SK-N-SH (cell line): ENCODE data around the gene INF2. TPM values are rescaled to one million over a fixed set of nuclear protein-coding genes. Genes with fewer than 3 reads are reported as not detected.

ENCODE experiments used
- CTCF ChIA-PET: fragments of 300-600, 350-600 bp; formaldehyde crosslinking; extraction: SDS; loops from one replicate; lab custom pipeline; 2021; lab: Yijun Ruan, JAX
- POLR2A ChIA-PET: fragments of 350-600 bp; sonication (Branson Sonifier 250); formaldehyde crosslinking; extraction: SDS; loops from one replicate; lab custom pipeline; 2020; ENCODE audit warnings: antibody characterized with exemption, inconsistent platforms; lab: Yijun Ruan, JAX
- DNase-seq: peaks from one replicate; pipeline ENCODE4 v3.0.0; 2012
- H2AFZ ChIP-seq: fragments of 200-600 bp; sonication (generic); 2 replicates; pipeline ENCODE4 v1.8.1; 2016; ENCODE audit warnings: antibody characterized with exemption, mild to moderate bottlenecking, low read depth
- H3F3A ChIP-seq: fragments of 200-600 bp; sonication (generic); replicated peaks from 2 replicates; pipeline ENCODE3; 2016; ENCODE audit warnings: antibody characterized with exemption, mild to moderate bottlenecking; ENCODE audit not compliant: insufficient read depth
- H3K27ac ChIP-seq, 2 experiments: fragments of 200-500 bp in 1 of 2; fragments of 200-600 bp in 1 of 2; sonication (Bioruptor generic) in 1 of 2; sonication (generic), shearing (Covaris generic) in 1 of 2; 2 replicates each; pipeline versions ENCODE4 v1.5.1 to v1.6.1; 2014 to 2016; ENCODE audit warnings: low read depth in 2 of 2, inconsistent platforms in 1 of 2, low read length in 1 of 2, mild to moderate bottlenecking in 1 of 2, mixed read lengths in 1 of 2
- H3K27me3 ChIP-seq: fragments of 200-600 bp; sonication (generic), shearing (Covaris generic); 2 replicates; pipeline ENCODE4 v1.6.1; 2016; ENCODE audit warnings: mixed run types; ENCODE audit not compliant: insufficient read depth
- H3K36me3 ChIP-seq, 2 experiments: fragments of 200-500 bp in 1 of 2; fragments of 200-600 bp in 1 of 2; sonication (Bioruptor generic) in 1 of 2; sonication (generic) in 1 of 2; replicated peaks in 1 of 2; 2 replicates each; pipeline versions ENCODE3 to v1.5.1; 2014 to 2016; ENCODE audit warnings: low read length in 1 of 2, mild to moderate bottlenecking in 1 of 2; ENCODE audit not compliant: insufficient read depth in 2 of 2, control insufficient read depth in 1 of 2
- H3K4me1 ChIP-seq, 2 experiments: fragments of 200-500 bp in 1 of 2; fragments of 200-600 bp in 1 of 2; sonication (Bioruptor generic) in 1 of 2; sonication (generic), shearing (Covaris generic) in 1 of 2; 2 replicates each; pipeline versions ENCODE4 v1.5.1 to v1.6.1; 2014 to 2016; ENCODE audit warnings: low read depth in 1 of 2, low read length in 1 of 2, mixed run types in 1 of 2; ENCODE audit not compliant: insufficient read depth in 2 of 2, control insufficient read depth in 1 of 2
- H3K4me2 ChIP-seq: fragments of 200-600 bp; sonication (generic), shearing (Covaris generic); 2 replicates; pipeline ENCODE4 v1.6.1; 2017; ENCODE audit warnings: mixed run types
- H3K4me3 ChIP-seq, 2 experiments: fragments of 200-500 bp in 1 of 2; fragments of 200-600 bp in 1 of 2; sonication (Bioruptor generic) in 1 of 2; sonication (generic), shearing (Covaris generic) in 1 of 2; 2 replicates each; pipeline versions ENCODE4 v1.5.1 to v1.8.1; 2014 to 2016; ENCODE audit warnings: low read depth in 2 of 2, inconsistent platforms in 1 of 2, low read length in 1 of 2, mild to moderate bottlenecking in 1 of 2, mixed read lengths in 1 of 2, moderate library complexity in 1 of 2
- H3K79me2 ChIP-seq: fragments of 200-600 bp; sonication (generic); 2 replicates; pipeline ENCODE4 v1.8.1; 2017; ENCODE audit warnings: mild to moderate bottlenecking; ENCODE audit not compliant: insufficient read depth
- H3K9ac ChIP-seq: fragments of 200-600 bp; sonication (generic); 2 replicates; pipeline ENCODE4 v1.6.1; 2017; ENCODE audit warnings: mixed run types
- H3K9me2 ChIP-seq: fragments of 200-600 bp; sonication (generic); 2 replicates; pipeline ENCODE4 v1.6.1; 2017; ENCODE audit warnings: mixed run types
- H3K9me3 ChIP-seq: fragments of 200-600 bp; sonication (generic); 2 replicates; pipeline ENCODE4 v1.6.1; 2017; ENCODE audit warnings: mixed run types, mild to moderate bottlenecking, moderate library complexity
- H4K20me1 ChIP-seq: fragments of 200-600 bp; sonication (generic); 2 replicates; pipeline ENCODE4 v1.6.1; 2017; ENCODE audit warnings: mild to moderate bottlenecking, mixed run types; ENCODE audit not compliant: insufficient read depth
- EP300 ChIP-seq, 2 experiments: IDR thresholded peaks; 2 replicates each; pipeline versions ENCODE4 v1.4.0 to v1.6.1; 2012; ENCODE audit warnings: borderline replicate concordance in 1 of 2, low read depth in 1 of 2, low read length in 1 of 2
- FOSL2 ChIP-seq: IDR thresholded peaks from 2 replicates; pipeline ENCODE4 v1.4.0; 2012; ENCODE audit warnings: low read depth, mild to moderate bottlenecking, moderate library complexity, borderline replicate concordance
- FOXJ3 ChIP-seq: sonication (generic); formaldehyde crosslinking; IDR thresholded peaks from 2 replicates; pipeline ENCODE4 v1.5.1; 2020; ENCODE audit warnings: mild to moderate bottlenecking, missing genetic modification reagents
- FOXM1 ChIP-seq: IDR thresholded peaks from 2 replicates; pipeline ENCODE4 v1.4.0; 2012; ENCODE audit warnings: low read depth, mild to moderate bottlenecking
- JUND ChIP-seq: IDR thresholded peaks from 2 replicates; pipeline ENCODE4 v1.4.0; 2012
- MEF2A ChIP-seq: IDR thresholded peaks from 2 replicates; pipeline ENCODE4 v1.4.0; 2012; ENCODE audit warnings: low read depth, borderline replicate concordance
- MXI1 ChIP-seq: IDR thresholded peaks from 2 replicates; pipeline ENCODE4 v1.6.1; 2012; ENCODE audit warnings: mild to moderate bottlenecking, low read depth, low read length, improper control_type of control experiment
- POLR2AphosphoS5 ChIP-seq: IDR thresholded peaks from 2 replicates; pipeline ENCODE4 v1.6.1; 2012; ENCODE audit warnings: low read depth, low read length
- RAD21 ChIP-seq: IDR thresholded peaks from 2 replicates; pipeline ENCODE4 v1.6.1; 2012; ENCODE audit warnings: mild to moderate bottlenecking, low read length
- RCOR1 ChIP-seq: fragments of 150-350 bp; IDR thresholded peaks from 2 replicates; pipeline ENCODE4 v1.6.1; 2017; ENCODE audit warnings: antibody characterized with exemption, low read length
- TAF1 ChIP-seq: IDR thresholded peaks from 2 replicates; pipeline ENCODE4 v1.6.1; 2012; ENCODE audit warnings: low read depth, mild to moderate bottlenecking, low read length, moderate library complexity, borderline replicate concordance
- YY1 ChIP-seq: IDR thresholded peaks from 2 replicates; pipeline ENCODE4 v1.4.0; 2012; ENCODE audit warnings: low read depth, mild to moderate bottlenecking
- WGBS: methylation state at CpG from one replicate; pipeline ENCODE4 v1.1.6; 2017; ENCODE audit warnings: low lambda C conversion rate; 5-methylcytosine and 5-hydroxymethylcytosine counted together
- polyA plus RNA-seq, 3 experiments: library from polyadenylated mRNA; depleted of rRNA; stranded (reverse); fragments of >200 nt; gene quantifications; 2 replicates each; pipeline ENCODE4 v1.2.3, GENCODE V29; 2012
- TF ChIP-seq, protein P1 (sequence below): fragments of 150-350 bp; IDR thresholded peaks from 2 replicates; pipeline ENCODE4 v1.6.1; 2017; ENCODE audit warnings: antibody characterized with exemption, low read length, low read depth, borderline replicate concordance
- TF ChIP-seq, protein P2 (sequence below): fragments of 200-600 bp; sonication (generic); IDR thresholded peaks from 2 replicates; pipeline ENCODE4 v1.6.1; 2017; ENCODE audit warnings: antibody characterized with exemption, mild to moderate bottlenecking, moderate library complexity
- TF ChIP-seq, protein P3 (sequence below): IDR thresholded peaks from 2 replicates; pipeline ENCODE4 v1.6.1; 2012; ENCODE audit warnings: mild to moderate bottlenecking, low read depth, low read length, moderate library complexity

Gene INF2
- polyA plus RNA-seq, 1 of the 3 experiments (the other 2 are of a cell fraction) = 32.5 TPM

DNA sequence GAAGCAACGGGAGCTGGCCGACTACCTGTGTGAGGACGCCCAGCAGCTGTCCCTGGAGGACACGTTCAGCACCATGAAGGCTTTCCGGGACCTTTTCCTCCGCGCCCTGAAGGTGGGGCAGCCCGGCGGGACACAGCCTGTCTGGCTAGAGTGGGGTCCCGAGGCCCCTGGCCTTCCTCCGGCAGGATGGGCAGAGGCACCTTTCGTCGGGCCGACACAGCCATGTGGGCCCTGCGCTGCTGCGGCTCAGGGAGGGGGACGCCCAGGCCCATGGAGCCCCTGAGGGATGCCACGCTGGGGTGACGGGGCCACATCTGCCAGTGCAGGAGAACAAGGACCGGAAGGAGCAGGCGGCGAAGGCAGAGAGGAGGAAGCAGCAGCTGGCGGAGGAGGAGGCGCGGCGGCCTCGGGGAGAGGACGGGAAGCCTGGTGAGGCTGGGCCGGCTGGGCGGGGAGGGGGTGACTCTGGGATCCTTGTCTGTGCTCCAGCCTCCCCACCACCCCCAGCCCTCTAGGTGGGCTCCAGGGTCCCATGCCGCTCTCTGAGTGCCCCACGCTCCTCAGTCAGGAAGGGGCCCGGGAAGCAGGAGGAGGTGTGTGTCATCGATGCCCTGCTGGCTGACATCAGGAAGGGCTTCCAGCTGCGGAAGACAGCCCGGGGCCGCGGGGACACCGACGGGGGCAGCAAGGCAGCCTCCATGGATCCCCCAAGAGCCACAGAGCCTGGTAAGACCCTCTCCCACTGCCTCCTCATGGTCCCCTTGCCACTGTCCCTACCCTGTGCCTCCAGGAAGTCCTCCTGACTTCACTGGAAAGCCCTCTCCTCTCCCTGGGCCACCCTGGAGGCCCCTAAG is 23.7 kb downstream of the INF2 start (continued):
- TF ChIP-seq, protein P1, sequence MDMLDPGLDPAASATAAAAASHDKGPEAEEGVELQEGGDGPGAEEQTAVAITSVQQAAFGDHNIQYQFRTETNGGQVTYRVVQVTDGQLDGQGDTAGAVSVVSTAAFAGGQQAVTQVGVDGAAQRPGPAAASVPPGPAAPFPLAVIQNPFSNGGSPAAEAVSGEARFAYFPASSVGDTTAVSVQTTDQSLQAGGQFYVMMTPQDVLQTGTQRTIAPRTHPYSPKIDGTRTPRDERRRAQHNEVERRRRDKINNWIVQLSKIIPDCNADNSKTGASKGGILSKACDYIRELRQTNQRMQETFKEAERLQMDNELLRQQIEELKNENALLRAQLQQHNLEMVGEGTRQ = no peak

DNA sequence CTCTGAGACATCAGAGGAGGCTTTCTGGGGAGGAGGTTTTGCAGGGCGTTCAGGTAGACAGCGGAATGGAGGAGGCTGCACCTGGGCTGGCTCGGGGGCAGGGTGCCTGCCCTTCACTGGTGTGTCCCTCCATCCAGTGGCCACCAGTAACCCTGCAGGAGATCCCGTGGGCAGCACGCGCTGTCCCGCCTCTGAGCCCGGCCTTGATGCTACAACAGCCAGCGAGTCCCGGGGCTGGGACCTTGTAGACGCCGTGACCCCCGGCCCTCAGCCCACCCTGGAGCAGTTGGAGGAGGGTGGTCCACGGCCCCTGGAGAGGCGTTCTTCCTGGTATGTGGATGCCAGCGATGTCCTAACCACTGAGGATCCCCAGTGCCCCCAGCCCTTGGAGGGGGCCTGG is 24.6 kb downstream of the INF2 start:
- CTCF ChIA-PET = no interaction called here
- H3K36me3 ChIP-seq = peaks cover 0 to 51% of the 10 kb centered on the region in 2 experiments

More for the DNA sequence above, 24.6 kb downstream of the INF2 start:
- no peaks in the 10 kb centered on the region for H3K79me2 ChIP-seq
- TF ChIP-seq POLR2AphosphoS5 (no peak), TAF1 (no peak), RCOR1 (no peak), RAD21 (no peak), FOXJ3 (CRISPR knock-in tag) (no peak), YY1 (no peak), JUND (no peak), FOXM1 (no peak), EP300 (IDR thresholded peaks at IDR 0.05; ENCODE audit: borderline replicate concordance in 1 of 2, low read depth in 1 of 2, low read length in 1 of 2) (no peak), MXI1 (no peak), MEF2A (no peak), FOSL2 (no peak)
- TF ChIP-seq, protein P2, sequence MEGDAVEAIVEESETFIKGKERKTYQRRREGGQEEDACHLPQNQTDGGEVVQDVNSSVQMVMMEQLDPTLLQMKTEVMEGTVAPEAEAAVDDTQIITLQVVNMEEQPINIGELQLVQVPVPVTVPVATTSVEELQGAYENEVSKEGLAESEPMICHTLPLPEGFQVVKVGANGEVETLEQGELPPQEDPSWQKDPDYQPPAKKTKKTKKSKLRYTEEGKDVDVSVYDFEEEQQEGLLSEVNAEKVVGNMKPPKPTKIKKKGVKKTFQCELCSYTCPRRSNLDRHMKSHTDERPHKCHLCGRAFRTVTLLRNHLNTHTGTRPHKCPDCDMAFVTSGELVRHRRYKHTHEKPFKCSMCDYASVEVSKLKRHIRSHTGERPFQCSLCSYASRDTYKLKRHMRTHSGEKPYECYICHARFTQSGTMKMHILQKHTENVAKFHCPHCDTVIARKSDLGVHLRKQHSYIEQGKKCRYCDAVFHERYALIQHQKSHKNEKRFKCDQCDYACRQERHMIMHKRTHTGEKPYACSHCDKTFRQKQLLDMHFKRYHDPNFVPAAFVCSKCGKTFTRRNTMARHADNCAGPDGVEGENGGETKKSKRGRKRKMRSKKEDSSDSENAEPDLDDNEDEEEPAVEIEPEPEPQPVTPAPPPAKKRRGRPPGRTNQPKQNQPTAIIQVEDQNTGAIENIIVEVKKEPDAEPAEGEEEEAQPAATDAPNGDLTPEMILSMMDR = no peak
- TF ChIP-seq, protein P3, sequence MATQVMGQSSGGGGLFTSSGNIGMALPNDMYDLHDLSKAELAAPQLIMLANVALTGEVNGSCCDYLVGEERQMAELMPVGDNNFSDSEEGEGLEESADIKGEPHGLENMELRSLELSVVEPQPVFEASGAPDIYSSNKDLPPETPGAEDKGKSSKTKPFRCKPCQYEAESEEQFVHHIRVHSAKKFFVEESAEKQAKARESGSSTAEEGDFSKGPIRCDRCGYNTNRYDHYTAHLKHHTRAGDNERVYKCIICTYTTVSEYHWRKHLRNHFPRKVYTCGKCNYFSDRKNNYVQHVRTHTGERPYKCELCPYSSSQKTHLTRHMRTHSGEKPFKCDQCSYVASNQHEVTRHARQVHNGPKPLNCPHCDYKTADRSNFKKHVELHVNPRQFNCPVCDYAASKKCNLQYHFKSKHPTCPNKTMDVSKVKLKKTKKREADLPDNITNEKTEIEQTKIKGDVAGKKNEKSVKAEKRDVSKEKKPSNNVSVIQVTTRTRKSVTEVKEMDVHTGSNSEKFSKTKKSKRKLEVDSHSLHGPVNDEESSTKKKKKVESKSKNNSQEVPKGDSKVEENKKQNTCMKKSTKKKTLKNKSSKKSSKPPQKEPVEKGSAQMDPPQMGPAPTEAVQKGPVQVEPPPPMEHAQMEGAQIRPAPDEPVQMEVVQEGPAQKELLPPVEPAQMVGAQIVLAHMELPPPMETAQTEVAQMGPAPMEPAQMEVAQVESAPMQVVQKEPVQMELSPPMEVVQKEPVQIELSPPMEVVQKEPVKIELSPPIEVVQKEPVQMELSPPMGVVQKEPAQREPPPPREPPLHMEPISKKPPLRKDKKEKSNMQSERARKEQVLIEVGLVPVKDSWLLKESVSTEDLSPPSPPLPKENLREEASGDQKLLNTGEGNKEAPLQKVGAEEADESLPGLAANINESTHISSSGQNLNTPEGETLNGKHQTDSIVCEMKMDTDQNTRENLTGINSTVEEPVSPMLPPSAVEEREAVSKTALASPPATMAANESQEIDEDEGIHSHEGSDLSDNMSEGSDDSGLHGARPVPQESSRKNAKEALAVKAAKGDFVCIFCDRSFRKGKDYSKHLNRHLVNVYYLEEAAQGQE = no peak
- no peak overlapping the region for H3K9ac ChIP-seq
- no peak overlapping the region for H3K27ac ChIP-seq
- H3K9me2 ChIP-seq = no peaks in the 10 kb centered on the region
- peaks cover 0 to 8% of the 10 kb centered on the region in 2 experiments; a peak in 1 of 4 replicates for H3K4me1 ChIP-seq
- H3K4me2 ChIP-seq = no peak overlapping the region
- POLR2A ChIA-PET = no interaction called here
- H3K27me3 ChIP-seq = no peaks in the 10 kb centered on the region
- WGBS = 90% methylated on average over 4 of the region's 16 CpGs
- no peaks in the 10 kb centered on the region for H3F3A ChIP-seq
- no peak for DNase-seq
- H4K20me1 ChIP-seq = no peaks in the 10 kb centered on the region; the same call in 1 of the 2 replicates
- no peak overlapping the region for H2AFZ ChIP-seq
- no peak overlapping the region for H3K4me3 ChIP-seq
- H3K9me3 ChIP-seq = no peaks in the 10 kb centered on the region
